ENCODE measurements around the gene CCDC13.

Gene CCDC13

DNA sequence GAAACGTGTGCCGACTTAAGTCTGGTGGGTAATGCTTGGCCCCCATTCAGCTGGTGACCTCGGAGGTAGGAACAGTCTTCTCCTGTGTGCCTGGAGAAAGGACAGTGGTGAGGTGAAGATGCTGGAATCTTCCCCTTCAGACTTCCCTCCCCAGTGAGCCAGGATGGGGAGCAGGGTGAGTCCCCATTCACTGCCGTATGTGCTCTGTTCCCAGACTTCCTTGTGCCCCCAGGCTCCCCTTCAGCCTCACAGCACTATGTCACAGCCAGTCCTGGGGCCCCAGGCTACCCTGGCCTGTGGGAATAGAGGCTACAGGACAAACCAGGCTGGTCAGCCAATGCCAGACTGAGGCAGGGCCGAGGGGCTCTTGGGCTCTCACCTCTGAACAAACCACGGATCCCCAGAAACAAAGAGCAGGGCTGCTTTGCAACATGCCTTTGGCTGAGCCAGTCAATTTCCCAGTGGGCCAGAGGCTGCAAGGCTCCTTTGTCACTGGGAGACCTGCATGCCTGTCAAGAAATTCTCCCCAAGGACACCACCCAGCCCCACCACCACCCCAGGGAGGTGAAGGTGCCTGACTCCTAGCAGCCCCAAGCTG, 38.7 kb downstream of the CCDC13 start:
- DNase-seq (ENCODE audit: low read depth in 1 of 2, low spot score in 1 of 2), result no peak

DNA sequence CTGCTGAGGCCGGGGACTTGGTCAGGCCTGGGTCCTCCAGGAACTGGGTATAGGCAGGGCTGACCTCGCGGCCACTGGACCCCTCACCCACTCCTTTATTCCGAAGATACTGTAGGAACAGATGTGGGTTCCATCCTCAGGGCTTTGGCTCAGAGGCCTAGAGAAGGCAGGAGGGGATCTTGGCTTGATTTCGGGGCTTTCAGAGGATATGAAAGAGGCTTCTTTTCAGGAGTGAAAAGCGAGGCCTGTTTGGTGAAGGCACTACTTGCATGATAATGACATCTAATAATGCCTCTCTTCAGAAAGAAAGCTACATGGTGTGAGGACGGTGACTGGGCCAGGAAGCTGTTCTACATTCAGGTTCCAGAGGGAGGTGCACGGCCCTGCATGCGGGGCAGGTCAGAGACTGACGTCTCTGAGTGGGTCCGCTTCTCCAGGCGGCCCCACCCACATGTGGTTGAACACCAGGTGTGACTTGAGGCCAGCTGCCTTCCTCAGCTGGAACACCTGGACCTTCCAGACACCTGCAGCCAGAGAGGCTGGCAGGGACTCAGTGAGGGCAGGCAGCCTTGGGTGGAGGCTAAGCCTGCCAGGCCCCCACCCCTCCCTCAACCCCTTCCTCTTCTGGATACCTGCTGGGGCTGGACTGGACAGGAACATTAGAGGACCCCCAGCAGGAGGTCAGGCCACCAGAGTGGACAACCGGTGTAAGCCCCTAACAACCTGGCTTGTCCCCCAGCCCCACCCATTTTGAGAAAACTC, 39.4 kb downstream of the CCDC13 start:
- DNase-seq (ENCODE audit: low read depth in 1 of 2, low spot score in 1 of 2), result no peak

DNA sequence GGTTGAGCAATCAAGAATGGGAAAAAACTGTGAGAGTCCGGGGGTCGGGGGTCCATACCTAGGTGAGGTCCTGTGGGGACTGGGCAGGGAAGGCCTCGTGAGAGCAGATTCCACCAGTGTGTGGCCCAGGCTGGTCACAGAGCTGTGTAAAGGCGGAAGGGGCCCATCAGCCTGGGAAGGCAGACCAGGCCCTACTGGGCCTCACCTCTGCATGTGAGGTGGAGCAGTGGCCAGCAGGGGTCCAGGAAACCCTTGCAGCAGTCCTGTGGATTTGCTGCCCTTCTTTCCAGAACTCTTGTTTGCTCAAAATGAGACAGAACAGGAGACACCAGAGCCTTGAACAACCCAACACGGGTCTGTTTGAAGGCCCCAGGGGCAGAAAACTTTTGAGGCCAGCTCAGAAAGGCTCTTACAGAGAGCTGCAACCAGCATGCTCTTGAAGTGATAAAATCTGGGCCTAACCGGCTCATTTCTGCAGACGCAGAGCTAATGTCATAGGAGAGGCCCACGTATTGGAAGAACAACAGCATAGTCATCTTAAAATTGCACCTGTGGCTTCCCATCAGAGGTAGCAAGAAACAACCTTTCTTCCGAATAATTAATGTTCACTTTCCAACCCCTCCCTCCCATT, 40.1 kb downstream of the CCDC13 start:
- no peak for DNase-seq (ENCODE audit: low read depth in 1 of 2, low spot score in 1 of 2)

DNA sequence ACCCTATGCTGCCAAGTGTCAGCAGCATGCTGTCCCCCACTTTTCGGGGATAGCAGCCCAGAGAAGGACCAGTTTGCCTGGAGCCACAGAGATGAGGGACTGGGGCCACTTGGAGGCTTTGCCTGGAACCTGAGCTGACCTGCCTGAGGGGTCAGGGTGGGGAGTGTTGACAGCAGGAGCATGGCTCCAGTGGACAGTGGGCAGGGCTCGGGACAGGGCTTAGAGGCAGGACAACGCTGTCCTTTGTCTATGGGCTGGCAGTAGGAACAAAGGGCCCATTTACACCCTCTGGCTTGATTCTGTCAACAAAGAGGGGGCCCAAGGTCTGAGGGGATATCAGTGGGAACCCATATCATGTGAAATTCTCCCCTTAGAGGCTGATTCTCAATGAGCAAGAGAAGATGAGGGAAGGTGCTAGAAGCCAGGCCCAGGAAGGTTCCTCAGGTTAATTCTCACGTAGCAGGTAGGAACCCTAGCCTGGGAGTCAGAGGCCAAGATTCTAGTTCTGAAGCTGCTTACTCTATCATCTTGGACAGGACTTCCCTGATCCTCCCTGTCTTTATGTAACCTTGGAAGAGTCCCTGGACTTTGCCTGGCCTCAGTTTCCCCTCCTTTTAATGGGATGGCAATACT, 40.7 kb downstream of the CCDC13 start:
- DNase-seq (ENCODE audit: low read depth in 1 of 2, low spot score in 1 of 2), result no peak

DNA sequence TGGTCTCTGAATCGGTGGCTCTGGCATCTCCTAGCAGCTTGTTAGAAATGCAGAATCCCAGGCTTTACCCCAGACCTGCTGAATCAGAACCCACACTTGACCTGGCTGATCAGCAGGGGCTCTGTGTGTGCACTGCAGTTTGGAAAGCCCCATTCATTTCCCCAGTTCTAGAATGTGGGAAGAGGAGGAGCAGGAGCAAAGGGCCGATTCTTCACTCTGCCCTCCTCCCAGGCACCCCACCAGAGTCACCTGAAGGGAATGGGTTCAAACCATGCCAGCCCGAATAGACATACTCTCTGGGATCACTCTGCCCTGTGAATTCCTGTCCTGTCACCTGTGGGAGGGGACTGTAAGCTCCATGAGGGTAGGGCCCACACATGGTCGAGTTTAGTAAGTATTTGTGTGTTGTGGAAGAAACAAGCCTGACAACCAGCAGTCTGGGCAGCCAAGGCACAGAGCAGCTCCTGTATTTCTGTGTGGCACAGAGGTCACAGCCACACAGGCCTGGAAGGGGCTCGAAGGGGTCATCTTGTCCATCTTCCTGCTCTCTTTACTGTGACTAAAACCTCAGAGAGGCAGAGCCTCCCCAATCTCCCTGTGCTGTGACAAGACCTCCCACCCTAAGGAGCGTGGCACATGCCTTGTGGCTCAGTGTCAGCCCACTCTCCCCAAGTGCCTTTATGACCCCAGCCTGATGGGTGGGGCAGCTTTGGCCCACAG, 41.4 kb downstream of the CCDC13 start:
- no peak for DNase-seq (ENCODE audit: low read depth in 1 of 2, low spot score in 1 of 2)

DNA sequence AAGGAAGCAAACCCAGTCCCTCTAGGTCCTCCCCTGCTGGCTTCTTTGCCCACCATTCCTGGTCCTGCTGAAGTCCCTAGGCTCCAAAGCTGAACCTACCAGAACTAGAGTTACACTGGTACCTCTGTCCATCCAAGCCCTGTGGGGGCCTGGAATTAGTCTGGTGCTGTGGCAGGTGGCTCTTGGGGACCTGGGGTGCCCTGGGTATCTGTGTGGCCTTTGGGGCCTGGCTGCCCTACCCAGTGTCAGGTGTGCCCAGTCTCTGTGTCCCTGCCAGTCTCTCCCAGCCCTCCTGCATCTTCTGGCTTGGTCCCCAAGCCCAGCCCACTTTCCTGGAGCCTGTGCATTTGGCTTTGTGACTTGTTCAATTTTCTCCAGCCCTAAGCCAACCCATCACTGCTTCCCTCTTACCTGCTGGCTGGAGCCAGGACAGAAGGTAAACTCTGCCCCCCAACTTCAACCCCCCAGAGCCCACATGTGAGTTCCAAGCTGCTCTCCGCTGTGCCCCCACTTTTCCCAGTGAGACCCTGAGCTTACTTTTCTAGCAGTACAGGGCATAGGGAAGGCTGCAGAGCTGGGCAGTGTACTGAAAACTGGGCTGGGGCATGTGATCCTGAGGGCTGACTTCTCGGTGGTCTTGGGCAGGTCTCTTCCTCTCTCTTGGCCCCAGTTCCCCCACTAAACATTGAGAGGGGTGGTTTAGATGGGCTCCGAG, 42.2 kb downstream of the CCDC13 start:
- DNase-seq (ENCODE audit: low read depth in 1 of 2, low spot score in 1 of 2), result no peak

DNA sequence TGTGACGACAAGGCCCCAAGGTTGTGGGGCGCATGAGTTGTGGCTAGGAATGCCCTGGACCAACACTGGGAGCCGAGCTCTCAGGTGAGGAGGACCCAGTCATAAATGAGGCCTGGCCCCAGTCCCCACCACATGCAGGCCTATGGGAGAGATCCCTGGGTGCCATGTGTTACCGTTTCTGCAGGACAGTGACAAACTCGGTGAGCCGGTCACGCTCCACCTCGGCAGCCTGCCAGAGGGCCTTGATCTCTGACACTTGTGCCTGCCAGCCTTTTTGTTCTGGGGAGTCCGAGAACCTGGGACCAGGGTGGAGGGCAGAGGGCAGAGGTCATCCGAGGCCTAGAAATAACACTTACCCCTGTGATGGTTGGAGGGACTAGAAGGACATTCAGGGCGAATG, 42.8 kb downstream of the CCDC13 start:
- no peak for DNase-seq (ENCODE audit: low read depth in 1 of 2, low spot score in 1 of 2)

DNA sequence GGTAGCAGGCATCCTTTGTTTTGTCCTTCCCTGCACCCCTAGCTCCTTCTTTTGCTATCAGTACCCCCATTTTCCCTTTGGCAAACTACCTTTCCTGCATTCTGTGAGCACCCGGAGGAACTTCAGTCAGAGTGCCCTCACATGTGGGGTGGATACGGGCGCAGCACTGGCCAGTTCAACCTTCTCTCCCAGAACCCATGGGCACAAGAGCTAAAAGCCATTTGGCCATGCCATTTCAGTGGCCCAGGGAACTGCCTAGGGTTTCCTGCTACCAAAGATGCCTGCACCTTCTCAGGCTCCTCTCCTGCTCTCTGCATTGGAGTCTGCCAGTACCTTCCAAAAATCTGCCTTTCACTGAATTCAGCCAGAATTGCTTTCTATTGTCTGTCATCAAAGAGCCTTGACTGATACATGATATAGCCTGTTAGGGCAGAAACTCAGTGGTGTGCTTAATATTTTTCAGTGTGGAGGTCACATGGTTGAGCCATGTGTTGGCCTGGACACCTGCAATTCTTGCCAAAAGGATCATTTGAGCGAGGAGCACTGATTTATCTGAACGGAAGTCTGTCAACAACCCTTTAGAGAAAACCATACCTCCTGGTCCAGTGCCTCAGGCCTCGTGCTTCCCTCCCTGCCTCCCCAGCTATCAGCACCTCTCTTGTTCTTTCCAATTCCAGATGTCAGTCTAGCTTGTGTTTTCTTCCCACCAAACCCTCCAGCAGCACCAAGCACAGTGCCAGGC, 43.5 kb downstream of the CCDC13 start:
- no peak for DNase-seq (ENCODE audit: low read depth in 1 of 2, low spot score in 1 of 2)

DNA sequence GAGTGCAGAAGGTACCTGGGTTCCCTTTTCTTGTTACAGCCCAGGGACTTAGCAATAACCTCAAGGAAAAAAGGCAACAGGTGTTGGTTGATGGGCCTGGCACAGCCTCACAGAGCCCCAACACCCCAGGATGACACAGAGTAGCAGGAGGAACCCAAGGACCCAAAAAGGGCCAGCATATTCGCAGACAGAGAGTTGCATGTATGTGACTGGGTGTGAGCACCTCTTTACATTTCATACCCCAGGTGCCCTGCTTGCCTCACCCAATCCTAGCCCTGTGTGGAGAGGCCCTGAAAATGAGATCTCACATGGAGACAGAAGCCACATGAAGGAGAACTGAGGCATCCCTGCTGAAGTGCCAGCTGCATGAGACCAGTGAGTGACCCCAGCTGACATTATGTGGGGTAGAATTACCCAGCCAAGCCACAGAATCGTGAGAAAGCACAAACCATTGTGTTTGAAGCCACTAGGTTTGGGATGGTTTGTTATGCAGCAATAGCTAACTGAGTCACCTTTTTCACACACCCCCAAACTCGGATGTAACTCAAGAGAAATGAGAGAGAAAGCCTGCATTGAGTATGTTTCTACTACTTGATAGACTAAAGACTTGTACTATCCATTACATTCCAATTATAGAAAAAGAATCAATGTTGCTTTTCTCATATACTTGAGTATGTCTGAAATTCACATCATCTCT, 44.2 kb downstream of the CCDC13 start:
- no peak for DNase-seq (ENCODE audit: low read depth in 1 of 2, low spot score in 1 of 2)

DNA sequence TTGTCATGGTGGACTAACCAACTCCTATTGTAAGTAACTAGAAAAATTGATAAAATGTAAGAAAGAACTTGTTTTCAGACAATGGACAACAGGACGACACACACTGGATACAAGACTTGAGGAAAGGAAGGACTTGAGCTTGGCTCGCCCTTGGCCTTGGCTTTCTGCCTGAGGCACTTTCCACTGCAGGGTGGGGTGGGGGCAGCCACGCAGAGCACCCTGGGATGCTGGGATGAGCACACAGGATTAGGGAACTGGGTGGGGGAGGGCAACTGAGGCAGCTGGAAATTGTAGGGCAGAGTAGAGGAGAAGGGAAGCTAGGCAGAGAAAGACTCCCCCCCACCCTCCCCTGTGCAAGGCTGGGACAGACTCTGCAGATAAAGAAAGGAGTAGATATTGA, 45.0 kb downstream of the CCDC13 start:
- DNase-seq (ENCODE audit: low read depth in 1 of 2, low spot score in 1 of 2), result no peak

DNA sequence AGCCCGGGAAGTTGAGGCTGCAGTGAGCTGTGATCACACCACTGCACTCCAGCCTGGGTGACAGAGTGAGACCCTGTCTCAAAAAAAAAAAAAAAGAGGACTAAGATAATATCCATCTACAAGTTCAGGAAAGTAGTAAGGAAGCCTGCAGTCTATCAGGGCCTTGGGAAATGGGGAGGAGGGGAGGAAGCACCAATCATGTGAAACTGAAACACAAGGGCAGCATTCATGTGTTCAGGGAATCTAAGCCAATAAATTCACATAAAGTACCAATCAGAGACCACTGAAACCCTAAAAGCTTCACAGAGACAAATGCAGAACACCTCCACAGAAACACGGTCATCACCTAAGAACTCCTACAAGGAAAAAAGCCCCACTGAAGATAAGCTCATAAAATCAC, 47.6 kb downstream of the CCDC13 start:
- no peak for DNase-seq (ENCODE audit: low read depth in 1 of 2, low spot score in 1 of 2)

DNA sequence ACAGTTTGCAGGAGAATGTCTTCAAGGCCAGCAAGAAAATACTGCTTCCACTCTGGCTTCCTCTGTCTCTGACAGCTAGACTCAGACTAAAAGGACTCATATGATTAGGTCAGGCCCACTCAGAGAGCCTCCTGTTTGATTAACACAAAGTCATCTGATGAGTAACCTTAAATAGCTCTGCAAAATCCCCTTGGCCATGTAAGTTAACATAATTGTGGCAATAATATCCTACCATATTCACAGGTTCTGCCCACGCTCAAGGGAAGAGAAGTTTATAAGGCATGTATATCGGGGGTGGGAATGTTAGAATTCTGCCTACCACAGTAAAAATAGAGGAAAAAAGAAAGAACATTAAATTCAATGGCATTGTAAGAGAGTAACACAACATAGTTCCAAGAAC, 49.8 kb downstream of the CCDC13 start:
- DNase-seq (ENCODE audit: low read depth in 1 of 2, low spot score in 1 of 2), result no peak
